Measurements from ENCODE around the gene ZNF638. TPM values are rescaled to one million over a fixed set of nuclear protein-coding genes. Genes with fewer than 3 reads are reported as not detected.

ZNF638 gene
- total and polyA plus RNA-seq, 10 of the 15 experiments (the other 5 are each of a cell fraction or from before 2014, with no cell fraction given): 37.6 to 133 (median 64.5) TPM

DNA sequence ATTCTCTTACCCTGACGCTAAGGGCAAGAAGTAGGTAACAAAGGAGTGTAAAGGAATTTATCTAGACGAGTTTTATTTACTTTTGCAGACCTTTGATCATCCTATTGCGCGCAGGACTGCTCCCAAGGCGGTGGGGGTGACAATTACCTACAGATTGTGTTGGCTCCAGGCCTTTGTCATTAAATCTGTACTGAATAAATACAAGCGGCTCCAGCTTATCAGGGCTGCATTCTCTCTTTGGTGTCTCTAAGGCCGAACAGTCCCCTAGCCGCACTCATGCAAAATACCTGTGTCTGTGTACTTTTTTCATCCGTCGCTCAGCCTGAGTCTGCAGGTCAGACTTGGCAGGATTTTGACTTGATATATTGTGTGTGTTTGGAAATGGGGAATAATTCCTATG, 63.9 kb downstream of the ZNF638 start:
- Histone ChIP-seq H3K9me3 (replicated peaks; ENCODE audit: control insufficient read depth, insufficient read depth, low read length) (no peaks in the 10 kb centered on the region), H2AFZ (ENCODE audit: control insufficient read depth, low read depth, low read length) (no peak overlapping the region), H3K36me3 (ENCODE audit: control insufficient read depth in 2 of 2, insufficient read depth in 2 of 2, low read length in 1 of 2) (peaks cover 0 to 26% of the 10 kb centered on the region in 2 experiments), H3K4me2 (ENCODE audit: control insufficient read depth, insufficient read depth) (no peak overlapping the region), H4K20me1 (ENCODE audit: control insufficient read depth, insufficient read depth) (no peaks in the 10 kb centered on the region), H3K4me1 (ENCODE audit: control insufficient read depth, insufficient read depth, low read length) (no peaks in the 10 kb centered on the region), H3K79me2 (ENCODE audit: control insufficient read depth, insufficient read depth, low read length) (no peaks in the 10 kb centered on the region), H3K27ac (ENCODE audit: control insufficient read depth, insufficient read depth) (no peak overlapping the region), H3K4me3 (no peak overlapping the region), H3K27me3 (replicated peaks in 1 of 2; ENCODE audit: control insufficient read depth in 2 of 2, insufficient read depth in 2 of 2, low read length in 1 of 2) (no peaks in the 10 kb centered on the region), H3K9ac (ENCODE audit: control insufficient read depth, insufficient read depth, low read length) (no peak overlapping the region)
- intact Hi-C loops (cut with micrococcal nuclease; ENCODE audit: unreplicated experiment): no loop called here
- RAD21 ChIA-PET (ENCODE audit: unreplicated experiment): no interaction called here
- no peak for ATAC-seq
- CTCF ChIA-PET: no interaction called here
- SMC1A ChIA-PET (ENCODE audit: uncharacterized antibody, unreplicated experiment): no interaction called here
- POLR2A ChIA-PET: no interaction called here
- no peak for DNase-seq (ENCODE audit: low read depth, low spot score)
- no TSS peak for BruUV-seq (replicated peaks)
- in situ Hi-C loops (cut with MboI): no loop called here
- FAIRE-seq: no peak
- TF ChIP-seq SUPT20H (IDR thresholded peaks at IDR 0.05; ENCODE audit: borderline replicate concordance, control insufficient read depth, low read depth, low read length): no peak
- TF ChIP-seq CREB1 (IDR thresholded peaks at IDR 0.05; ENCODE audit: low read depth): no peak
- WGBS (ENCODE audit: insufficient coverage, insufficient replicate concordance, low lambda C conversion rate, missing lambda C conversion rate): over 99% methylated on average over 10 of the region's 10 CpGs

DNA sequence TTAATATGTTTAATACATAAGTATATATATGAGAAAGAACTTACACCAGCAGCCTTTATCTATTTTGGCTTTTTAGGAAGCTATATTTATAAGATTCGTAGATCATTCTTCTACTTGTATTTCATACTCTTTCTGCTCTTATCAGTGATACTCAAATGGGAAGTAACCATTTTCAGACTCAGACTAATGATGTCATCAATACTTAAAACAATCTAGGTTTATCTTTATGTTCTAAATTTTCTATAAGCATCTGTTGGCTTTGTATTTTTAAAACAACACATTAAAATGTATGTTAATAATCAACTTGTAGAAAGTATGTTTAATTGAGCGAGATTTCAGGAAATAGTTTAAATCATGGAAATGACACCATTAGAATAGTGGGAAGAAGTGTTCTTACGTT, 70.8 kb downstream of the ZNF638 start:
- no peak for TF ChIP-seq NR2C2 (IDR thresholded peaks at IDR 0.05; ENCODE audit: borderline replicate concordance, control insufficient read depth, insufficient read length, low read depth)
- peak; percentile 57; the same call in 1 of the 2 replicates for TF ChIP-seq ATF7 (IDR thresholded peaks at IDR 0.05; ENCODE audit: low read depth)
- SMC1A ChIA-PET (ENCODE audit: uncharacterized antibody, unreplicated experiment): interaction anchor here (1.0 to 1.3 kb wide), 3 partner anchors 10 to 27 kb away, joined by 3 read pairs; no protein-coding TSS in a partner anchor
- DNase-seq (ENCODE audit: low read depth, low spot score): no peak
- Histone ChIP-seq H3K4me1 (ENCODE audit: control insufficient read depth, insufficient read depth, low read length) (no peaks in the 10 kb centered on the region), H3K27ac (ENCODE audit: control insufficient read depth, insufficient read depth) (no peak overlapping the region), H3K79me2 (ENCODE audit: control insufficient read depth, insufficient read depth, low read length) (no peaks in the 10 kb centered on the region), H3K4me3 (no peak overlapping the region), H3K36me3 (ENCODE audit: control insufficient read depth in 2 of 2, insufficient read depth in 2 of 2, low read length in 1 of 2) (peaks cover 2 to 13% of the 10 kb centered on the region in 2 experiments), H4K20me1 (ENCODE audit: control insufficient read depth, insufficient read depth) (no peaks in the 10 kb centered on the region), H3K4me2 (ENCODE audit: control insufficient read depth, insufficient read depth) (no peak overlapping the region), H2AFZ (ENCODE audit: control insufficient read depth, low read depth, low read length) (no peak overlapping the region), H3K9me3 (replicated peaks; ENCODE audit: control insufficient read depth, insufficient read depth, low read length) (no peaks in the 10 kb centered on the region), H3K27me3 (replicated peaks in 1 of 2; ENCODE audit: control insufficient read depth in 2 of 2, insufficient read depth in 2 of 2, low read length in 1 of 2) (no peaks in the 10 kb centered on the region), H3K9ac (ENCODE audit: control insufficient read depth, insufficient read depth, low read length) (no peak overlapping the region)
- intact Hi-C loops (cut with micrococcal nuclease; ENCODE audit: unreplicated experiment) (no loop called here), in situ Hi-C loops (cut with MboI) (no loop called here)
- RAD21 ChIA-PET (ENCODE audit: unreplicated experiment): no interaction called here
- ATAC-seq: no peak
- no TSS peak for BruUV-seq (replicated peaks)
- WGBS (ENCODE audit: insufficient coverage, insufficient replicate concordance, low lambda C conversion rate, missing lambda C conversion rate): 100% methylated on average over 3 of the region's 3 CpGs
- FAIRE-seq: no peak
- CTCF ChIA-PET: interaction anchor here (1.2 kb wide), 1 partner anchor 20 kb away, joined by 3 read pairs; no protein-coding TSS in a partner anchor
- POLR2A ChIA-PET: no interaction called here

Measured in GM12878 (cell line).